NB4 (cell line): ENCODE data around the gene UPK3B.
"Not testable (repeated sequence)": the region's sequence is repeated elsewhere in the genome, so short reads cannot be mapped to it uniquely, and the experiment has no call there.

Experiments
- POLR2A ChIP-seq: IDR thresholded peaks from 2 replicates; pipeline ENCODE4 v1.6.1; 2011; ENCODE audit warnings: mild to moderate bottlenecking; ENCODE audit not compliant: insufficient read length; ENCODE audit errors: extremely low read depth
- TF ChIP-seq, protein P1 (sequence below): IDR thresholded peaks from one replicate; pipeline ENCODE4 v1.5.1; 2012; ENCODE audit warnings: low read depth, low read length

DNA sequence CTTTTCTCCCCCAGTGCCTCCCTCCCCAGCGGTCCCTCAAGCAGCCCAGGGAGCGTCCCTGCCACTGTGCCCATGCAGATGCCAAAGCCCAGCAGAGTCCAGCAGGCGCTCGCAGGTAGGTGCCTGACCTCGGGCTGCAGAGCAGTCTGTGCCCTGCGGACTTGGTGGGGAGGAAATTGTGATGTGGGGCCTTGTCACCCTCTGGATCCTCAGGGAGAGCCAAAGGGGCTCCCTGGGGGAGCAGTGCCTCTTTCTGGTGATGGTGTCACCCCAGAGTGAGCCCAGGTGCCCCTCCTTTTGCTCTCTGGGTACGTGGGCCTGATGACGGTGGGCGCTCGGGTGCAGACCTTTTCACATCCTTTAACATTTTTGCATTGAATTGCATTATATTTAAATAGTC is 18.2 kb upstream of the UPK3B start:
- TF ChIP-seq, protein P1, sequence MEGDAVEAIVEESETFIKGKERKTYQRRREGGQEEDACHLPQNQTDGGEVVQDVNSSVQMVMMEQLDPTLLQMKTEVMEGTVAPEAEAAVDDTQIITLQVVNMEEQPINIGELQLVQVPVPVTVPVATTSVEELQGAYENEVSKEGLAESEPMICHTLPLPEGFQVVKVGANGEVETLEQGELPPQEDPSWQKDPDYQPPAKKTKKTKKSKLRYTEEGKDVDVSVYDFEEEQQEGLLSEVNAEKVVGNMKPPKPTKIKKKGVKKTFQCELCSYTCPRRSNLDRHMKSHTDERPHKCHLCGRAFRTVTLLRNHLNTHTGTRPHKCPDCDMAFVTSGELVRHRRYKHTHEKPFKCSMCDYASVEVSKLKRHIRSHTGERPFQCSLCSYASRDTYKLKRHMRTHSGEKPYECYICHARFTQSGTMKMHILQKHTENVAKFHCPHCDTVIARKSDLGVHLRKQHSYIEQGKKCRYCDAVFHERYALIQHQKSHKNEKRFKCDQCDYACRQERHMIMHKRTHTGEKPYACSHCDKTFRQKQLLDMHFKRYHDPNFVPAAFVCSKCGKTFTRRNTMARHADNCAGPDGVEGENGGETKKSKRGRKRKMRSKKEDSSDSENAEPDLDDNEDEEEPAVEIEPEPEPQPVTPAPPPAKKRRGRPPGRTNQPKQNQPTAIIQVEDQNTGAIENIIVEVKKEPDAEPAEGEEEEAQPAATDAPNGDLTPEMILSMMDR = not testable (repeated sequence)
- TF ChIP-seq POLR2A = not testable (repeated sequence)
